Nephron (organoid): ENCODE results near the gene SLAMF7.

Experiments used
- H3K27ac Mint-ChIP-seq, 3 experiments: 2 replicates each; pipeline ENCODE4 v1.8.0; 2020; ENCODE audit warnings: mixed read lengths in 3 of 3, mild to moderate bottlenecking in 2 of 3, moderate library complexity in 1 of 3
- H3K27me3 Mint-ChIP-seq: 2 replicates; pipeline ENCODE4 v1.8.0; 2021; ENCODE audit warnings: low read depth, mild to moderate bottlenecking, moderate library complexity, mixed read lengths
- H3K36me3 Mint-ChIP-seq: 2 replicates; pipeline ENCODE4 v1.8.0; 2020; ENCODE audit warnings: low read depth, mixed read lengths
- H3K4me1 Mint-ChIP-seq: 2 replicates; pipeline ENCODE4 v1.8.0; 2020; ENCODE audit warnings: mixed read lengths
- H3K4me3 Mint-ChIP-seq, 3 experiments: 2 replicates each; pipeline ENCODE4 v1.8.0; 2020; ENCODE audit warnings: mild to moderate bottlenecking in 3 of 3, mixed read lengths in 3 of 3, moderate library complexity in 2 of 3
- H3K9me3 Mint-ChIP-seq: 2 replicates; pipeline ENCODE4 v1.8.0; 2020; ENCODE audit warnings: mixed read lengths
- CTCF ChIP-seq, 3 experiments: fragments of 200-600 bp; sonication (generic); IDR thresholded peaks; one replicate each; pipeline ENCODE4 v1.5.0; 2021; ENCODE audit warnings: antibody characterized with exemption in 3 of 3; ENCODE audit not compliant: unreplicated experiment in 3 of 3

The SLAMF7 gene

DNA sequence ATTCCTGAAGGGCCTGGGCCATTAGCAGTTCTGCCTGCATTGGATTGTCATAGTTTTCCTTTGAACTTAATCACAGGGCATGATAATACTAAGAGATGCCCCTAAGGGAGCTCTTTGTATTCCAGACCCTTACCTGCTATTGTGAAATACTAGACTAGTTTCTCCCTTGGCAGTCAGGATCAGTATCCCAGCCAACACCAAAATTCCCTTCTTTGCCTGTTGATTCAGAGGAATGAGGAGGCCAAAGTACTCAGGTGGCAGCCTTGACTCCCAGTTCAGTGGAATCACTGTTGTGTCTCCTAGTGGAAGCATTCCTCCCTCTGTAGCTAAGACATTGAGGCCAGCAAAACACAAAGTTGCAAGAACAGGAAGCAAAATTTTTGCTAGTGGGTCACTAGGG, 20.7 kb downstream of the SLAMF7 start:
- no peak for TF ChIP-seq CTCF (IDR thresholded peaks at IDR 0.05; ENCODE audit: unreplicated experiment in 3 of 3)
- H3K36me3 Mint-ChIP-seq, result no peaks in the 10 kb centered on the region
- H3K27ac Mint-ChIP-seq, result no peak overlapping the region
- no peaks in the 10 kb centered on the region for H3K27me3 Mint-ChIP-seq
- H3K4me1 Mint-ChIP-seq, result no peaks in the 10 kb centered on the region
- H3K4me3 Mint-ChIP-seq, result no peak overlapping the region
- H3K9me3 Mint-ChIP-seq, result no peaks in the 10 kb centered on the region

DNA sequence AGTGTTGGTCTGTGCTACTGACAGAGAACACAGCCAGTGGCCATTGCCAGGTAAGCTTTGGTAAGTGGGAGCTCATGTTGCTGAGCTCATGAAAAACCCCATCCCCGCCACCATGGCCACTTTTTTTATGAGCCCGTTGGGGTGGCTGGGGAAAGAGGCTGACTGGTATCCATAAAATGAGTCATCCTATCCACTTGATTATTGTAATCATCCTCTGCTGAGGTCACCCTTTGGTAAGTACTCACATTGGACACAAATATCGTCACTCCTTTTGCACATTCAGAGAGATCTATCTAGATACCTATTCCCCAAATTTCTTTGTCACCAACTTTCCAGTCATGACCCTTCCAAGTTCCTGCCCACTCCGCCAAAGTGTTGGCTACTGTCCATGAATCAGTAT, 22.0 kb downstream of the SLAMF7 start:
- Mint-ChIP-seq H3K27ac (no peak overlapping the region), H3K27me3 (no peaks in the 10 kb centered on the region), H3K36me3 (no peaks in the 10 kb centered on the region)

DNA sequence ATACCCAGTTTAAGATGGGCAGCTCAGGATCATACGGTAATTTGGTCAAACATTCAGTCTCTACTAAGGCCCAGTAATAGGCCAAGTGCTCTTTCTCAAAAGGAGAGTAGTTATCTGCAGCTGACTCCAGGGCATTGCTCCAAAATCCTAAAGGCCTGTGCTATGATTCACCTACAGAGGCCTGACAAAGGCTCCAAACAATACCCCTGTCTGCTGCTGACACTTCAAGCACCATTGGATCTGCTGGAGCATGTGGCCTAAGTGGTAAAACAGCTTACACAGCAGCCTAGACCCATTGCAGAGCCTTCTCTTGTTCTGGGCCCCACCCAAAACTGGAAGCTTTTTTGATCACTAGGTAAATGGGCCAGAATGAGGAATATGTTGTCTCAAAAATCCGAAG, 22.8 kb downstream of the SLAMF7 start:
- H3K9me3 Mint-ChIP-seq, result peaks cover 2% of the 10 kb centered on the region
- H3K4me3 Mint-ChIP-seq, result no peak overlapping the region
- H3K27me3 Mint-ChIP-seq, result no peaks in the 10 kb centered on the region
- no peaks in the 10 kb centered on the region for H3K4me1 Mint-ChIP-seq
- no peak overlapping the region for H3K27ac Mint-ChIP-seq
- no peak for TF ChIP-seq CTCF (IDR thresholded peaks at IDR 0.05; ENCODE audit: unreplicated experiment in 3 of 3)
- H3K36me3 Mint-ChIP-seq, result no peaks in the 10 kb centered on the region

More for the DNA sequence above, 22.0 kb downstream of the SLAMF7 start:
- H3K4me3 Mint-ChIP-seq, result no peak overlapping the region
- no peaks in the 10 kb centered on the region for H3K4me1 Mint-ChIP-seq
- TF ChIP-seq CTCF (IDR thresholded peaks at IDR 0.05; ENCODE audit: unreplicated experiment in 3 of 3), result no peak
- H3K9me3 Mint-ChIP-seq, result no peaks in the 10 kb centered on the region

GRCh38 chr1:160763993-160764392, 24.9 kb downstream of the SLAMF7 start:
- TF ChIP-seq CTCF (IDR thresholded peaks at IDR 0.05; ENCODE audit: unreplicated experiment in 3 of 3), result no peak
- no peaks in the 10 kb centered on the region for H3K4me1 Mint-ChIP-seq
- H3K36me3 Mint-ChIP-seq, result no peaks in the 10 kb centered on the region
- H3K4me3 Mint-ChIP-seq, result no peak overlapping the region
- peaks cover 2% of the 10 kb centered on the region for H3K9me3 Mint-ChIP-seq
- H3K27ac Mint-ChIP-seq, result no peak overlapping the region
- no peaks in the 10 kb centered on the region for H3K27me3 Mint-ChIP-seq

GRCh38 chr1:160767395-160768294, 28.6 kb downstream of the SLAMF7 start:
- Mint-ChIP-seq H3K4me1 (no peaks in the 10 kb centered on the region), H3K27ac (no peak overlapping the region), H3K4me3 (no peak overlapping the region), H3K27me3 (no peaks in the 10 kb centered on the region), H3K9me3 (peaks cover 2% of the 10 kb centered on the region), H3K36me3 (no peaks in the 10 kb centered on the region)
- no peak for TF ChIP-seq CTCF (IDR thresholded peaks at IDR 0.05; ENCODE audit: unreplicated experiment in 3 of 3)

- Mint-ChIP-seq H3K9me3 (peaks cover 2% of the 10 kb centered on the region), H3K27me3 (no peaks in the 10 kb centered on the region), H3K4me3 (no peak overlapping the region)
These were observed 29.2 kb downstream of the SLAMF7 start for GRCh38 chr1:160768295-160768657.

More at GRCh38 chr1:160768295-160768657, 29.2 kb downstream of the SLAMF7 start:
- no peak for TF ChIP-seq CTCF (IDR thresholded peaks at IDR 0.05; ENCODE audit: unreplicated experiment in 3 of 3)
- Mint-ChIP-seq H3K36me3 (no peaks in the 10 kb centered on the region), H3K27ac (no peak overlapping the region), H3K4me1 (no peaks in the 10 kb centered on the region)
